DMS114 treated with DMSO at 0.1 percent for 48 hours (cell line): ENCODE results near the gene EXOC7.
"Not testable (repeated sequence)": the region's sequence is repeated elsewhere in the genome, so short reads cannot be mapped to it uniquely, and the experiment has no call there.

Experiments used
- DNase-seq: peaks from one replicate; lab custom pipeline; 2025; ENCODE audit not compliant: unreplicated experiment; lab: John Stamatoyannopoulos, UW

The EXOC7 gene

DNA sequence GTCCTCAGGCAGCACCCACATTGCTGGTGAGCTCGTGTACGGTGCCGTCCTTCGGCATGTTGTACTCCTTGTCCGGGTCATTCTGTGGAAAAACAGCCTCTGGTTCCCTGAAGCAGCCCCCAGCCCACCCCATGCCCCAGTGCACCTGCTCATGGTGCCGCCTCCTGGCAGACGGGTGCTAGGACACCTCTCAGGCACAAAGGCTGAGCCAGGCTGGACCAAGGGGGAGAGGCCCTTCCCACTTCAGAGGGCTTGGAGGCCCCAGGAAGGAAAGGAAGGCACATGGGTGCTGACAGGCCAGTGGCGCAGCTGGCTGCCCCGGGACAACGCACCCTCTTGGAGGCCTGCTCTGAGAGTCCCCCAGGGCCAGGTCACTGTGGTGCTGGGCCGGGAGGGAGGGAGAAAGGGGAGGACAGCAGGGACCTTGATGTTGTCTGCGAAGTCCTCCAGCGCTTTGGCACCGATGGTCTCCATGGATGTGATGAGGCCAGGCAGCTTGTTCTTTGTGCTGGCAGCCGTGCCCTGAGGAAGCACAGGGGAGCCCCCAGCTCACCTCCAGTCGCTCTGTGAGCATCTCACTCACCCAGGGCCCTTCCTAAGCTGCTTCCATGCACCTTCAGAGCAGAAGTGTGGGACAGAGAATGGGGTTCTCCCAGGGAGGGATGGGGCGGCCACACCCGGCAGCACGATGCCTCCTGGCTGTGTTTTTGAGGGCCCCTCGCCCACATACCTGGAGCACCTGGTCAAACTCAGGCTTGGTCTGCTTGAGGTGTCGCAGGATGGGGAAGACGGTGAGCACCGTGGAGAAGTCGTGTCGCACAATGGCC lies 15.3 kb downstream of the EXOC7 start:
- DNase-seq = no peak

DNA sequence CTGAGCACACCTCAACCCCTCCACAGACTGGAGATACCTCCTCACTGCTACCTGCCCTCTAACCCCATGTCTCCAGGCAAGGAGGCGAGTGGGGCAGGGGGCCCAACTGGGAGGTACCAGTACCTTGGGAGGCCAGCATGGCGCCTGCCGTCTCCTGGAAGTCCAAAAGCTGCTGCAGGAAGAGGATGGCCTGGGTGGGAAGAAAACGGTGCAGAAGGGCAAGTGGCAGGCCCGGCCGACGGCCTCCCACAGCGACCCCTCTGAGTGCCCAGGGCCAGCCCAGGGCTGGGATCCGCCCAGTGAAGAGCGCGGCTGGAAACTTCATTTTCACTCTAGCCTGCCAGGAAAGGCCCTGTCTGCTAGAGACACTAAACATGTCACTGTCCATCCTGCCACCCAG lies 16.1 kb downstream of the EXOC7 start:
- DNase-seq = no peak

DNA sequence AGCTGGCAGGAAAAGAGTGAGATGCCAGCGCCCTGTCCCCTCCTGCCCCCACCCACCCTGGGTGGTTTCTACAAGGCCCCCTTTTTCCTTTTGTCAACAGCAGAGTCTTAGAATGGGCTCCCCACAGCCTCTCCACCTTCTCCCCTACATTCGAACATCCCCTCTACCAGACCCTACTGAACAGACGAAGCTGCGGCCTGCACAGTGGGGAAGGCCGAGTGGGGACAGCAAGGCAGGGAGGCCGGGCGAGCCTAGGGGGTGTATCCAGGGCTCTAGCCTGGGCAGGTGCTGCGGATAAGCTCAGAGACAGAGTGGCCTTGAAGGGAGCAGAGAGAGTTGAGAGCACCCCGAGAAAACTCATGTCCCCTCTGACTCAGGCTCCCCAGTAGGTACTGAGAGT lies 17.2 kb downstream of the EXOC7 start:
- no peak for DNase-seq

DNA sequence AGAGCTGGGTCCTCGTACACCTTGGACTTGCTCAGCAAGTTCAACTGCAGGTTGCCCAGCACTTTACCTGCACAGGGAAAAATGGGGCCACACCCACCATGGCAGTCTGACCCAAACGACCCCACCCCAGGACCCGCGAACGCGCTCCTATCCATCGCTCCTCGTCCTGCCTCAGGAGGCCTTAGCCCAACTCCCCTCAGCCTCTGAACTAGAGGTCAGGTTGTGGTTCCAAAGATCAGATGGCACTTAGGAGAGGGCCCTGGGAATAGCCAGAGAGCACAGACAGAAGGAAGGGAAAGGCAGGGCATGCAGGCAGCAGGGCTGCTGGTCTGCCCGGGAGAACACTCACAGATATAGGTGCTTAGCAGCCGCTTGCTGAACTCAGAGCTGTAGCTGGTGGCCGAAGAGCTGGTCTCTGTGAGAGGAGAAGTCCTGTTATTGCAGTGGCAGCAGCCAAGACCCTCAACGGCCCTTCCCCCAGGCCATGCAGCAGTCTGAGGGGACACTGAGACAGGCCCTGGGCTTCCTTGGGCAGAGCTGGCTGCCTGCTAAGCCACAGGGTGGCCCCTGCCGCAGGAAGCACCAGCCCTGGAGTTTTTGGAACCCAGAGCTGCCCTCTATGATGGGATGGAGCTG lies 17.7 kb downstream of the EXOC7 start:
- DNase-seq = no peak

DNA sequence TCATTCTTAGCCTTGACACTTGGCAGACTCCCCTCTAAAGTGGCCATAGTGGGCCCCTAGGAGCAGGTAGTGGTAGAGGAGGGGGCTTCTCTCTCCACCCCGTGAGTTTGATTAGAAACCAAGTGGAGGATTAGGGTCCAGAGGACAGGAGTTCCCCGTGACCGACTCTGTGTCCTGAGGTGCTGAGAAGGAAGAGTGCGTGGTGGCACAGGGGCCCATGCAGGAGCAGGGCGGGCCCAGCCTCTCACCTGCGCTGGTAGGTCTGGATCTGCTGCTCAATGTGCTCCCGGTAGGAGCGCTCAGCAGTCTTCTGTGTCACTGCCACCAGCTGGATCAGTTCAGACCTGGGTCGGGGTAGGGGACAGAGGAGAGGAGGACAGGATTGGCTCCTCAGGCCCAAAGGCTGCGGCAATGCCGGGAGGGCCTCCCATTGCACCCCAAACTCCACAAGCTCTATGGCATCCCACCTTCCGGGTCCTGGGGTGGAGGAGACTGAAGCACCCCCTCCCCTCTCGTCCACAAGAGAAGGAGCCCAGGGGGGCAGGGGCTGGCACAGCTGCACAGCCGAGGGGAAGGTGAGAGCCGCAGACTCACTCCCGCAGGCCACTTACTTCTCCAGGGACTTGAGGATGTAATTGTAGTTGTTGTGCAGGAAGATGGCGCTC lies 18.4 kb downstream of the EXOC7 start:
- no peak for DNase-seq

DNA sequence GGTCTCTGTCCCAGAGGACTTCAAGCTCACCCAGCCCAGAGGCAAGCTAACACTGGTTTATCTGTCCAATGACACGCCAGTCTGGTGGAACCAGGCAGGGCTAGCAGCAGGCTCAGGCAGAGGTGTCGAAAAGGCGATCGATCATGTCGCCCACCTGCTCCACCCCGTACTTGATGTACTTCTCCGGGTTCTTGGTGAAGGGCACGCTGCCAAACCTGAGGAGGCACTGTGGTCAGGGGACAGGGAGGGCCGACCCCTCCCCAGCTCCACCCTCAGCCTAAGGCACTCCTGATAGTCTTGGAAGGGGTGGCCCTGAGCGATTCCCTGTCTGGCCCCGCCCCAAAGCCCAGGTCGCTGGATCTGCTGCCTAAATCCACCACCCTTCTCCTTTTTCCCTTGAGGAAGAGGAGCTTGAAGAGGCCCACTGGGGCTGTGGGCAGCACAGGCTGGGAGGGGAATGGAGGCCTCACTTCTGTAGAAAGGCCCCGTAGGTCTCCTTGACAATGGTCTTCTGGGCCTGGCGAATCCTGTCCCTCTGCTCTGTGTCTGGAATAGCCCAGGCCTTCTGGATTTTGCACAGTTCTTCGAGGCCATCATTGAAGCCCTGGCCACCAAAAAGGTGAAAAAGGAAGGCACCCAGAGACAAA lies 19.9 kb downstream of the EXOC7 start:
- no peak for DNase-seq

DNA sequence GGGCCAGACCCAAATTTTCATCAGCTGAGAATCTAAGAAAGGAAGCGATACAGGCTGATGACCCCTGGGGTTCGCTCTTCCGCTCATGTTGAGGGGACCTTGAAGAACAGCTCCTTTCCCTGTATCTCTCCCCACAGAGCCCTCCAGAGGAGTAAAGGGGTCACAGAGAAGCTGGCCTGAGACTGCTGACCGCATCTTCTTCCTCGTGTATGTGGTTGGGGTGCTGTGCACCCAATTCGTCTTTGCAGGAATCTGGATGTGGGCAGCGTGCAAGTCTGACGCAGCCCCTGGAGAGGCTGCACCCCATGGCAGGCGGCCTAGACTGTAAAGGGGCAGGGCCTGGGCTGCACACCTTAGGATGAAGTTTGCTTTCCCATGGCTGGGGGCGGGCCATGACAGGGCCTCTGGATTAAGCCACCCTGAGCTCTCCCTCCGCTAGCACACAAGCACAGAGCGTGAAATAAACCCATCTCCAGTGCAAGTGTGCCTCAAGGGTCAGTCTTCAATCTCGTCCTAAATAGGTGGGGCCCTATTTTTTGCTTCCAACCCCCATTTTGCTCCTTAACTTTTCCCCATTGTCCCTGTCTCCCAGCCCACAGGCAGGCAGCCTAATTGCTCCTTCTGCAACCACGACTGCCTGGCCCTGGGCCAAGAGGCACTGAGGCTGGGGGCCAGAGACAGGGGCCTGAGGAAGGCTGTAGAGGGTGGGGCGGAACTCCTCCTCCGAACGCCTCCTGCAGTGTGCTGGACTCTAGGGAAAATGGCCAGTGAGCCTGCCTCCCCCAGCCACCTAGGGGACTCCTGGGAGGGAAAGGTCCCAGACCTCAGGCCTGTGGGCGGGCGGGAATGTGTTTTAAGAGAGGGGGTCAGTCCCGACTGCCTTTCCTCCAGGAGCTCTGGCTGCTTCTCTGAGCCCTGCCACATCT lies 21.0 kb downstream of the EXOC7 start:
- DNase-seq = no peak

DNA sequence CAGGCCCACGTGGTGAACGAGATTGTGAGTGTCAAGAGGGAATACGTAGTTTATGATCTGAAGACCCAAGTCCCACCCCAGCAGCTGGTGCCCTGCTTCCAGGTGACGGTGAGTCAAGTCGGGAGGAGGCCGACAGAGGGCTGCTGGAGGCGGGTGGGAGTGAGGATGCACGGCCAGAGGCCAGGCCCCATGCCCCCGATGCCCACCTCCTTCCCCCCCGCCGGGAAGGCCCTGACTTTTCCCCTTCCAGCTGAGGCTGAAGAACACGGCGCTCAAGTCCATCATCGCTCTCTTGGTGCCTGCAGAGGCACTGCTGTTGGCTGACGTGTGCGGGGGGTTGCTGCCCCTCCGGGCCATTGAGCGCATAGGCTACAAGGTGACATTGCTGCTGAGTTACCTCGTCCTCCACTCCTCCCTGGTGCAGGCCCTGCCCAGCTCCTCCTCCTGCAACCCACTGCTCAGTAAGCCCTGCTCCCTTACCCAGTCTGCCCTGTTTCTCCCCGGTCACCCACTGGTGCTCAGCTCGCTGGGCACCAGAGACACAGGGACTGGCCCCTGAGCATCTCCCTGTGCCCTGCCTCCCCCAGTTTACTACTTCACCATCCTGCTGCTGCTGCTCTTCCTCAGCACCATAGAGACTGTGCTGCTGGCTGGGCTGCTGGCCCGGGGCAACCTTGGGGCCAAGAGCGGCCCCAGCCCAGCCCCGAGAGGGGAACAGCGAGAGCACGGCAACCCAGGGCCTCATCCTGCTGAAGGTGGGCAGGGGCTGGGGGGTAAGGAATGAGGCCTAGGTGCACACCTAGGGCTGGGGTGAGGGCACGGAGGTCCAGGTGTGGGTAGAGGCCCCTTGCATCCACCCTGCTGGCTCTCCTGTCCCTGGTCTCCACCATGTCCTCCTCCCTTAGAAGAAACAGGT lies 22.0 kb downstream of the EXOC7 start:
- DNase-seq = no peak

DNA sequence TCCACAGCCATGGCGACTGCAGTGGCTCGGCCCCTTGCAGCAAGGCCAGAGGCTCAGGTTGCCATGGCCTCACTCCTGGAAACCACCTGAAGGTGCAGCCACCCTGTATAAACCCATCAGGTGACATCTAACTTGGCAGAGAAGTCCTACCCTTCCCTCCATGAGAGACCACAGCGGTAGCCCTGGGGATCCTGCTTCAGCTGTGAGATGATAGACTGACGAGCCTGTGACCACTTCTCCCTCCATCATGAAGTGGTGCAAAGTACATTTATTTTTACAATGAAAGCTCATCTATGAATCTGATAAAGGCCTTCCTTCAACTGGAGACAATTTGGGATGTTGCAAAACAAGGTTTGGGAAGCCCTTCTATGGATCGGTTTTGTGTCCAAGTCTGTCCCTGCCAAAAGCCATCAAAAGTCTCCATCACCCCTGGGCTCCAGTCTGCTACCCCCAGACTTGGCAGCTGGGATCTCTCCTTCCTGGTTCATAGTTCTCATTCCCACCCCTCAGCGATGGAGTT lies 22.8 kb downstream of the EXOC7 start:
- no peak for DNase-seq

DNA sequence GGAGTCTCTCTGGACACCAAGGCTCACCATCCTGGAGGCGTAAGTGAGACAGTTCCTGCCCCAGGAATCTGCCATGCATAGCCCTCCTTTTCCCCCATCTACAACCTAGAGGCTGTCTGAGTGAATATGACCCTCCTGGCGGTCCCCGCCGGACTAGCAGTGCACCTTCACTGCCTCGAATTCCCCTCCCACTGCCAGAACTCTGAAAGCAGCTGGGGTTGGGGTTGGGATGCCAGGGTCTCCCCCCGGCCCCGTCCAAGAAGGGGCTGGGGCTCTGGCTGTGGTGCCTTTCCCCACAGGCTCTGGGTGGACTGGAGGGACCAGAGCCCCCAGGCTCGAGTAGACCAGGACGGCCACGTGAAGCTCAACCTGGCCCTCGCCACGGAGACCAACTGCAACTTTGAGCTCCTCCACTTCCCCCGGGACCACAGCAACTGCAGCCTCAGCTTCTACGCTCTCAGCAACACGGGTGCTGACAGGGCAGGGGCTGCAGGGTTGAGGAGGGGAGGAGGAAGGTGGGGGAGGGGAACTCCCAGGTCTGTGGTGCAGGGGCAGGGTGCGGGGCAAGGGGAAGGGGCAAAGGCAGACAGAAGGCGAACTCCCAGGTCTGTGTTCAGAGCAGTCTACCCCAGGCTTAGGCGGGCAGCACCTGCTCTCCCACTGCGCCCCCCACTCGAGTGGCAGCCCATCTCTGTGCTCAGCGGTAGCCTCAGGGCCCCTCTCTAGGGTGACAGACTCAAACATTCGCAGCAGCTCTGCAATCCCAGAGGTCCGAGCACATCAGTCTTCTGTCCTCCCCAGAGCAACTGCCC lies 23.4 kb downstream of the EXOC7 start:
- no peak for DNase-seq

DNA sequence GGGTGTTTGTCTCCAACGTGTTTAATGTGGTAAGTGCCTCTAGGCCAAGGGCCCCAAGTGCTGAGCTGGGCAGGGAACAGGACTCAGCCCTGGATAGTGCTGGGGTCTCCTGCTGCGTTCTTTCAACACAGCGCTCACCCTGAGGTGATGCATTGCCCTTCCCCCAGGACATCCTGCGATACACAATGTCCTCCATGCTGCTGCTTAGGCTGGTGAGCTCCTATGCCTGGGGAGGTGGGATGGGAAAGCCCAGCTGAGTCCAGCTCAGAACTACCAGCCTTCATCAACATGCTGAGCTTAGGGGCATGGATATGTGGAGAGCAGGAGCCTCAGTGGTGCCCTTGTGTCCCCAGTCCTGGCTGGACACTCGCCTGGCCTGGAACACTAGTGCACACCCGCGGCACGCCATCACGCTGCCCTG lies 24.0 kb downstream of the EXOC7 start:
- DNase-seq = no peak

DNA sequence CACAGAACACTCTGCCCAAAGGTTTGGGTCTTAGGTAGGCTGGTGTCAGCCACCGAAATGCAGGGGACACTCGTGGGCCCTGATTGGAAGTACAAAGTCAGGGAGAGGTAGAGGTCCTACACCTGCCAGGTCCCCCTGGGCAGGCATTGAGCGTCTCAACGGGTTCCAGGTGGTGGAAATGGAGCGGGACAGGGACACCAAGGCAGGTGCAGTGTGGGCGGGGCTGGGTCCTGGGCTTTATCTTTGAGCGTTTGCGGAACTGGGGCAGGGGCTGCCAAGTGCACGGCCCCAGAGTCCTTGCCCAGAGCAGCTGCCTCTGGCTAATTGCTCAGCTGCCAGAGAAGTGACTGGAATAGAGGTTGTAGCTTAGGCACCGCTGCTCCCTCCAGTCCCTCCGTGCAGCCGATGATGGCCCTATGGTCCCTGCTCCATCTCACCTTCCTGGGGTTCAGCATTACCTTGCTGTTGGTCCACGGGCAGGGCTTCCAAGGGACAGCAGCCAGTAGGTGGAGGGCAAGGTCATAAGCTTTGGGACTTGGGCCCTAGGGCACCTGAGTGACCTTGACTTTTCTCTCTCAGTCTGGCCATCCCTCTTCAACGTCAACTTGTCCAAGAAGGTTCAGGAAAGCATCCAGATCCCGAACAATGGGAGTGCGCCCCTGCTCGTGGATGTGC lies 24.6 kb downstream of the EXOC7 start, which contains the start of gene ZACN:
ZACN (plus strand) TSS at position 323 of the 675 bp plus-strand sequence; CDS start at position 406, 83 bp downstream.
- DNase-seq = no peak

DNA sequence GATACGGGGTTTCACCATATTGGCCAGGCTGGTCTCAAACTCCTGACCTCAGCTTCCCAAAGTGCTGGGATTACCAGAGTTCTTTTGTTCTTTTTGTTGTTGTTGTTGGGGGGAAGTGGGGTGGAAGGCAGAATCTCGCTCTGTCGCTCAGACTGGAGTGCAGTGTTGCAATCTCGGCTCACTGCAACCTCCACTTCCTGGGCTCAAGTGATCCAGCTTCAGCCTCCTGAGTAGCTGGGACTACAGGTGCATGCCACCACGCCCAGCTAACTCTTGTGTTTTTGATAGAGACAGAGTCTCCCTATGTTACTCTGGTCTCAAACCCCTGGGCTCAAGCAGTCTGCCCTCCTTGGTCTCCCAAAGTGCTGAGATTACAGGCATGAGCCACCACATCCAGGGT lies 25.2 kb downstream of the EXOC7 start:
- DNase-seq = not testable (repeated sequence)

DNA sequence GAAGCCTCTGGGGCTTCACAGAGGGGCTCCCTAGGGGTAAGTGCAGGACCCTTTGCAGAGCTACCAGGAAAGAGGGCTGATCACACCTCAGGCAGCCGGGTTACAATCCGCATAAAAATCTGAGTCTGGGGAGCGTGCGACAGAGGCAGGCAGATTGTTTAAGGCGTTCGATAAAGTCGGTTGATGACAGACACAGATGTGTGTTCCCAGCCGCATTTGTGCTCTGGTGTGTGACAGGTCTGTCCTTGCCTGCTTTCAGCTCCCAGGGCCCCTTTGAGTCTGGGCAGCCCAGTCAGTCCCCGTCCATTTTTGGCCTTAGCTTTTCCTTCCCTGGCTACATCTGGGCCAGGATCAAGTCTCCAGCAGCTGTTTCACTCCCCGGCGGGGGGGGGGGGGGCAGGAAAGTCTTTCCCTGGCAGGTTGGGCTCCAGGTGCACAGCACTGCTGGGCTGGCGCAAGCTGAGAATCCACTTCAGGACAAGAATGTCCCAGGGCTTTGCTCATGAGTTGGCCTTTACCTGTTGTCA lies 25.9 kb downstream of the EXOC7 start:
- DNase-seq = no peak

DNA sequence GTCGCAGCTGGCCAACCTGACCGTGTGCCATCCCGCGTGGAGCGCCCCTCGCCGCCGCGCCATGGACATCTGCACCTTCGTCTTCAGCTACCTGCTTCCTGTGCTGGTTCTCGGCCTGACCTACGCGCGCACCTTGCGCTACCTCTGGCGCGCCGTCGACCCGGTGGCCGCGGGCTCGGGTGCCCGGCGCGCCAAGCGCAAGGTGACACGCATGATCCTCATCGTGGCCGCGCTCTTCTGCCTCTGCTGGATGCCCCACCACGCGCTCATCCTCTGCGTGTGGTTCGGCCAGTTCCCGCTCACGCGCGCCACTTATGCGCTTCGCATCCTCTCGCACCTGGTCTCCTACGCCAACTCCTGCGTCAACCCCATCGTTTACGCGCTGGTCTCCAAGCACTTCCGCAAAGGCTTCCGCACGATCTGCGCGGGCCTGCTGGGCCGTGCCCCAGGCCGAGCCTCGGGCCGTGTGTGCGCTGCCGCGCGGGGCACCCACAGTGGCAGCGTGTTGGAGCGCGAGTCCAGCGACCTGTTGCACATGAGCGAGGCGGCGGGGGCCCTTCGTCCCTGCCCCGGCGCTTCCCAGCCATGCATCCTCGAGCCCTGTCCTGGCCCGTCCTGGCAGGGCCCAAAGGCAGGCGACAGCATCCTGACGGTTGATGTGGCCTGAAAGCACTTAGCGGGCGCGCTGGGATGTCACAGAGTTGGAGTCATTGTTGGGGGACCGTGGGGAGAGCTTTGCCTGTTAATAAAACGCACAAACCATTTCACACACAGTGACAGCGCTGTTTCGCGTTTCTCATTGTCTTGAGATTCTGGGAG lies 26.6 kb downstream of the EXOC7 start:
- DNase-seq = no peak

DNA sequence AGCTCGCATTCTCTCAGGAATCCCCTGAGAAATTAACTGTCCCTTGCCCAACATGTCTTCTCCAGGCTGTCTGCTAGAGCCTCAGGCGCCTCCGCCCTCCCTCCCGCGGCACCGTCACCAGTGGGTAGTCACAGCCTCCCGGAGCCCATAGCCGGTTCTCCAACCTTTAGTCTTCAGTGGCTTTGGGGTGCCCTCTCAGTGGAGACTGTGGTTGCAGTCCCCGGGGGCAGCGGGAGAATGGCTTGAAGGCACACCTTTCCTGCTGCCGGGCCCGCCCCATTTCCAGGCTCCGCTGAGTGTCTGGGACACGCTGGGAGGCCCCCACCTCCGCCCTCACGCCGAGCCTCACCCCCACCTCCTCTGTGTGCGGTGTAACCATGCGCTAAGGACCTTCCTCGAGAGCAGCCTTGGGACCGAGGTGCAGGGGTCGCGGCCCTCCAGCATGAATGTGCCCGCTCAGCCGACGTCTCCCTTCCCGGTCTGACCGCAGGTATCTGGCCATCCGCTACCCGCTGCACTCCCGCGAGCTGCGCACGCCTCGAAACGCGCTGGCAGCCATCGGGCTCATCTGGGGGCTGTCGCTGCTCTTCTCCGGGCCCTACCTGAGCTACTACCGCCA lies 27.3 kb downstream of the EXOC7 start:
- DNase-seq = no peak
